ENCODE data around the gene ANG.

- TF ChIP-seq CTCF (IDR thresholded peaks at IDR 0.05; ENCODE audit: low read depth, low read length) (no peak), EZH2phosphoT487 (IDR thresholded peaks at IDR 0.05; ENCODE audit: low read depth) (no peak)
These were observed 10.4 kb downstream of the ANG start for GRCh38 chr14:20698934-20699333.
